Measurements from ENCODE around the gene BPTF.
A peak's percentile ranks its signal among the peaks of the same experiment; 100 is the strongest.
"Not testable (repeated sequence)": the region's sequence is repeated elsewhere in the genome, so short reads cannot be mapped to it uniquely, and the experiment has no call there.

Gene BPTF

GRCh38 chr17:67974598-67975066, 149.3 kb downstream of the BPTF start:
- no peak for DNase-seq (ENCODE audit: low spot score)

GRCh38 chr17:67976306-67976705, 151.0 kb downstream of the BPTF start:
- DNase-seq (ENCODE audit: low spot score): not testable (repeated sequence)

GRCh38 chr17:67980456-67980855, 155.2 kb downstream of the BPTF start:
- DNase-seq (ENCODE audit: low spot score): no peak

GRCh38 chr17:67980883-67981282, 155.6 kb downstream of the BPTF start:
- not testable (repeated sequence) for DNase-seq (ENCODE audit: low spot score)

GRCh38 chr17:67982034-67982640, 156.8 kb downstream of the BPTF start:
- no peak for DNase-seq (ENCODE audit: low spot score)

GRCh38 chr17:67982686-67983382, 157.5 kb downstream of the BPTF start:
- no peak for DNase-seq (ENCODE audit: low spot score)

DNA sequence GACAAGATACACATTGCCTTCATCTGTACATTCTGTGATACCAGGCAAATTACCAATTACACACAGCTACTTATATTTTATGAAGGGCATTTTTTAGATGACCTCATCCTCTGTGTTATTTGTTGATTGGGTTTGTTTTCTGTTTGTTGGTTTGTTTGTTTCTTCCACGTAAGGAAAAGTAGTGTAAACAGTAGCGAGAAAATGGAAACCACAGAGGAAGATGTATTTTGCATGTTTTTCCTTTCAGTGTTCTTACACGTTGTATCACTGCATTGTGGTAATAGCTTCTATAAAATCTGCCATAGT, 158.0 kb downstream of the BPTF start:
- DNase-seq (ENCODE audit: low spot score): no peak

GRCh38 chr17:67990909-67991308, 165.6 kb downstream of the BPTF start:
- DNase-seq (ENCODE audit: low spot score): no peak

- no peak for DNase-seq (ENCODE audit: low spot score)
These were observed 167.3 kb downstream of the BPTF start for GRCh38 chr17:67992548-67993152.

GRCh38 chr17:67993153-67993997, 168.1 kb downstream of the BPTF start:
- peak; percentile 96 for DNase-seq (ENCODE audit: low spot score)

GRCh38 chr17:67993998-67994361, 168.7 kb downstream of the BPTF start:
- no peak for DNase-seq (ENCODE audit: low spot score)

- DNase-seq (ENCODE audit: low spot score): peak; percentile 62
These were observed 169.7 kb downstream of the BPTF start for GRCh38 chr17:67994817-67995569.

- peak; percentile 34 for DNase-seq (ENCODE audit: low spot score)
These were observed 170.4 kb downstream of the BPTF start for GRCh38 chr17:67995570-67996263.

- DNase-seq (ENCODE audit: low spot score): peak; percentile 34
These were observed 171.2 kb downstream of the BPTF start, which contains the start of gene C17orf58 for GRCh38 chr17:67996301-67997171. TSS of gene C17orf58 (minus strand) at chr17:67996469. CDS start at chr17:67996198, 271 bp downstream.

DNA sequence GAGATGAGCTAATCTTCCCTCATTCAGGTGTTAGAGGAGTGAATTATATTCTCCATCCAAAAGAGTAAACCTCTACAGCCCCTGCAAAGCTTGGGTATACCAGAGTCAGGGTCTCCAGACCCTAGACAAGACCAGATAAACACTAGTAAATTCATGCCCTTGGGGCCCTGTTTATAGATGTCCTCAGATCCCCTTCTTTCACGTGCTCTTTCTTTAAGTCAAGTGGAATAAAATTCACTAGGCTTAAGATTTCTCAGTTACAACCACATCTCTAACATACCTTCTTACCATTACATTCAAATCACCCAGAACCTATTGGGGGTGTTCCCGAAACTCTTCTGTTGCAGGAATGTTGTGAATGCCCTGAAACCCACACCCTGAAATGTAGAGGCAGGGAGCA, 173.2 kb downstream of the BPTF start:
- DNase-seq (ENCODE audit: low spot score): no peak

GRCh38 chr17:67999291-67999911, 174.1 kb downstream of the BPTF start:
- peak; percentile 5 for DNase-seq (ENCODE audit: low spot score)

GRCh38 chr17:68004201-68004600, 178.9 kb downstream of the BPTF start:
- DNase-seq (ENCODE audit: low spot score): no peak

DNA sequence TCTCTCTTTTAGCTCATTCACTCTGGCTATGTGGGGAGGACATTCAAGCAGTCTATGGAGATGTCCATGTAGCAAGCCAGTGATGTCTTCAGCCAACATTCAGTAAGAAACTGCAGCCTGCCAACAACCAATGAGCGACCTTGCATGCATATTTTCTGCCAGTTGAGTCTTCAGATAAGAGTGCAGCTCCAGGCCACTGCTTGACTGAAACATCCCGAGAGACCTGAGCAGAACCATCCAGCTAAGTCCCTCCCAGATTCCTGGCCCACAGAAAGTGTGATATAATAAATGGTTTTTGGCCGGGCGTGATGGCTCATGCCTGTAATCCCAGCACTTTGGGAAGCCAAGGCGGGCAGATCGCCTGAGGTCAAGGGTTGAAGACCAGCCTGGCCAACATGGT, 181.5 kb downstream of the BPTF start:
- peak; percentile 6 for DNase-seq (ENCODE audit: low spot score)

DNA sequence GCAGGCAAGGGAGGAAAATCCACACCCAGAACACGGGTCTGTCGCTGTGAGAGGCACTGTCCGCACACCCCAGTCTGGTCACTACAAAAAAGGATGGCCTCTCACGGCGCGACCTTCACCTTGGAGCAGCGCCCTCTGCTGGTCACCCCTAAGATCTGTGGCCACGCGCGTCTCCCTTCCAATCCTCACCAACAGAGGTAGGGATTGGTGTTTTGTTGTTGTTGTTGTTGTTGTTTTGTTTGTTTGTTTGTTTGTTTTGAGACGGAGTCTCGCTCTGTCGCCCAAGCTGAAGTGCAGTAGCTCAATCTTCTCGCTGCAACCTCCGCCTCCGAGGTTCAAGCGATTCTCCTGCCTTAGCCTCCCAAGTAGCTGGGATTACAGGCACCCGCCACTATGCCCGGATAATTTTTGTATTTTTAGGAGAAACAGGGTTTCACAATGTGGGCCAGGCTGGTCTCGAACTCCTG, 185.9 kb downstream of the BPTF start:
- peak; percentile 57 for DNase-seq (ENCODE audit: low spot score)

DNA sequence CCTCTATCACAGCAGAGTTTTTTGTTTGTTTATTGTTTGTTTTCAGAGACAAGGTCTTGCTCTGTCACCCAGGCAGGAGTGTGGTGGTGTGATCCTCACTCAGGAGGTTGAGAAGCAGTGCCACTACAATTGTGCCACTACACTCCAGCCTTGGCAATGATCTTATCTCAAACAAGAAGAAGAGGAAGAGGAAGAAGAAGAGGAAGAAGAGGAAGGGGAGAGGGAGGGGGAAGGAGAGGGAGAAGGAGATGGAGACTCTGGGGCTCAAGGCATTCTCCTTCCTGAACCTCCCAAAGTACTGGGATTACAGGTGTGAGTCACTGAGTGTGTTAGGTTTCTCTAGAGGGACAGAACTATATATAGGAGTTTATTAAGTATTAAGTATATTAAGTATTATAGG, 188.1 kb downstream of the BPTF start:
- DNase-seq (ENCODE audit: low spot score): no peak
